GM12878 (cell line): ENCODE measurements around the gene CSNK1G1.

Experiments used
- CHD2 ChIP-seq: IDR thresholded peaks from 2 replicates; pipeline ENCODE4 v1.6.1; 2011; ENCODE audit warnings: low read depth, low read length, improper control_type of control experiment, borderline replicate concordance
- CTCF ChIP-seq, 3 experiments: IDR thresholded peaks in 2 of 3; conservative IDR thresholded peaks in 1 of 3; 2 replicates each; pipeline ENCODE4 v1.5.1; 2011; ENCODE audit warnings: low read depth in 3 of 3, low read length in 3 of 3, mild to moderate bottlenecking in 3 of 3, control low read depth in 2 of 3, moderate library complexity in 2 of 3, inconsistent platforms in 1 of 3, mixed read lengths in 1 of 3; ENCODE audit not compliant: control insufficient read depth in 2 of 3, insufficient read depth in 1 of 3; ENCODE audit errors: extremely low read depth in 1 of 3
- EZH2 ChIP-seq: IDR thresholded peaks from 2 replicates; pipeline ENCODE4 v1.6.1; 2012; ENCODE audit warnings: low read depth, mild to moderate bottlenecking, control low read depth, inconsistent platforms, low read length, borderline replicate concordance; ENCODE audit not compliant: control insufficient read depth
- FOXM1 ChIP-seq: IDR thresholded peaks from 2 replicates; pipeline ENCODE4 v1.6.1; 2012; ENCODE audit warnings: low read depth, mild to moderate bottlenecking, inconsistent platforms, low read length, moderate library complexity
- GABPA ChIP-seq: IDR thresholded peaks from 2 replicates; pipeline ENCODE4 v1.6.1; 2014; ENCODE audit warnings: antibody characterized with exemption, low read depth, mild to moderate bottlenecking, inconsistent platforms
- KDM1A ChIP-seq: fragments of 200-600 bp; sonication (generic); IDR thresholded peaks from 2 replicates; pipeline ENCODE4 v1.6.1; 2016; ENCODE audit warnings: borderline replicate concordance
- NFXL1 ChIP-seq: fragments of 450-650 bp; IDR thresholded peaks from 2 replicates; pipeline ENCODE4 v1.6.1; 2017; ENCODE audit warnings: antibody characterized with exemption, mild to moderate bottlenecking, borderline replicate concordance
- PAX5 ChIP-seq: IDR thresholded peaks from 2 replicates; pipeline ENCODE4 v1.6.1; 2011; ENCODE audit warnings: low read depth, low read length, borderline replicate concordance
- REST ChIP-seq: IDR thresholded peaks from 2 replicates; pipeline ENCODE4 v1.6.1; 2012; ENCODE audit warnings: mild to moderate bottlenecking, low read depth, low read length
- SIN3A ChIP-seq: IDR thresholded peaks from 2 replicates; pipeline ENCODE4 v1.6.1; 2012; ENCODE audit warnings: low read depth, low read length, improper control_type of control experiment
- SMC3 ChIP-seq: IDR thresholded peaks from 2 replicates; pipeline ENCODE4 v1.6.1; 2011; ENCODE audit warnings: low read length, improper control_type of control experiment, borderline replicate concordance
- ZNF274 ChIP-seq: IDR thresholded peaks from one replicate; pipeline ENCODE4 v1.8.0; 2011; ENCODE audit not compliant: insufficient read length, insufficient read depth
- ZSCAN29 ChIP-seq: fragments of 450-650 bp; IDR thresholded peaks from 2 replicates; pipeline ENCODE4 v1.6.1; 2017; ENCODE audit warnings: mild to moderate bottlenecking, moderate library complexity

GRCh38 chr15:64315216-64315615, 40.8 kb downstream of the CSNK1G1 start:
- TF ChIP-seq SIN3A (no peak), ZSCAN29 (no peak), NFXL1 (no peak), EZH2 (no peak), REST (no peak), KDM1A (no peak), ZNF274 (no peak), PAX5 (no peak), GABPA (no peak), SMC3 (no peak), CHD2 (no peak), CTCF (IDR thresholded peaks at IDR 0.05 in 2 of 3, conservative IDR thresholded peaks at IDR 0.05 in 1 of 3; ENCODE audit: control insufficient read depth in 2 of 3, extremely low read depth in 1 of 3, insufficient read depth in 1 of 3, low read depth in 3 of 3, low read length in 3 of 3) (no peak), FOXM1 (no peak)
